H1 (cell line): ENCODE data around the gene PCDHB12. TPM values are rescaled to one million over a fixed set of nuclear protein-coding genes. Genes with fewer than 3 reads are reported as not detected.
A peak's percentile ranks its signal among the peaks of the same experiment; 100 is the strongest.
"Not testable (repeated sequence)": the region's sequence is repeated elsewhere in the genome, so short reads cannot be mapped to it uniquely, and the experiment has no call there.

ENCODE experiments used
- CTCF ChIA-PET: fragments of 300-600 bp; sonication (Branson Sonifier 250); formaldehyde crosslinking; loops from one replicate; lab custom pipeline; 2021; ENCODE audit not compliant: partially characterized antibody; lab: Charles Lee
- POLR2A ChIA-PET: fragments of 300-600 bp; sonication (Branson Sonifier 250); formaldehyde crosslinking; loops from one replicate; lab custom pipeline; 2021; ENCODE audit warnings: inconsistent platforms; ENCODE audit not compliant: partially characterized antibody; lab: Charles Lee
- DNase-seq, 2 experiments: peaks; one replicate each; pipeline versions ENCODE4 v3.0.0 to v3.0.0-alpha.2; 2010 to 2022; ENCODE audit warnings: low spot score in 2 of 2, low read depth in 1 of 2, mixed read lengths in 1 of 2
- FAIRE-seq: peaks from 2 replicates; lab custom pipeline; 2011; peaks lifted over from hg19 to GRCh38; lab: Jason Lieb, UNC
- H2AFZ ChIP-seq: 2 replicates; pipeline ENCODE4 v1.8.1; 2012; ENCODE audit warnings: low read length, inconsistent platforms
- H2AK5ac ChIP-seq: 2 replicates; pipeline ENCODE4 v1.6.1; 2013; ENCODE audit warnings: low read depth, low read length
- H2BK120ac ChIP-seq: replicated peaks from 2 replicates; pipeline ENCODE3; 2013; ENCODE audit warnings: low read depth, low read length, inconsistent platforms
- H2BK12ac ChIP-seq: 2 replicates; pipeline ENCODE4 v1.6.1; 2013; ENCODE audit warnings: low read depth, low read length
- H2BK15ac ChIP-seq: 2 replicates; pipeline ENCODE4 v1.6.1; 2013; ENCODE audit warnings: low read length
- H2BK20ac ChIP-seq: 2 replicates; pipeline ENCODE4 v1.6.1; 2013; ENCODE audit warnings: low read length
- H2BK5ac ChIP-seq: 2 replicates; pipeline ENCODE4 v1.6.1; 2013; ENCODE audit warnings: low read depth, low read length
- H3K14ac ChIP-seq: 2 replicates; pipeline ENCODE4 v1.6.1; 2013; ENCODE audit warnings: inconsistent platforms; ENCODE audit not compliant: insufficient read length
- H3K18ac ChIP-seq: 2 replicates; pipeline ENCODE4 v1.6.1; 2013; ENCODE audit warnings: low read length; ENCODE audit errors: extremely low read depth
- H3K23ac ChIP-seq: 2 replicates; pipeline ENCODE4 v1.6.1; 2013; ENCODE audit warnings: inconsistent platforms; ENCODE audit not compliant: insufficient read length
- H3K23me2 ChIP-seq: 2 replicates; pipeline ENCODE4 v1.6.1; 2013; ENCODE audit warnings: low read depth, low read length
- H3K27ac ChIP-seq: 2 replicates; pipeline ENCODE4 v1.6.1; 2011; ENCODE audit warnings: low read depth, low read length, inconsistent platforms
- H3K27me3 ChIP-seq, 4 experiments: replicated peaks in 1 of 4; 1 replicate in 1 of 4; 2 replicates in 3 of 4; pipeline versions ENCODE4 v1.6.1 to v1.8.1; 2011 to 2013; ENCODE audit warnings: low read length in 3 of 4, mild to moderate bottlenecking in 3 of 4, inconsistent platforms in 2 of 4, mixed read lengths in 2 of 4, moderate library complexity in 1 of 4; ENCODE audit not compliant: control insufficient read depth in 3 of 4, insufficient read depth in 3 of 4; ENCODE audit errors: extremely low read depth in 1 of 4
- H3K36me3 ChIP-seq, 4 experiments: 2 replicates each; pipeline versions ENCODE4 v1.6.1 to v1.8.1; 2011 to 2013; ENCODE audit warnings: mild to moderate bottlenecking in 4 of 4, low read length in 3 of 4, moderate library complexity in 2 of 4, control low read depth in 1 of 4, inconsistent platforms in 1 of 4; ENCODE audit not compliant: insufficient read depth in 4 of 4, control insufficient read depth in 2 of 4
- H3K4ac ChIP-seq: replicated peaks from 2 replicates; pipeline ENCODE3; 2013; ENCODE audit warnings: low read length, low read depth, mixed read lengths, inconsistent platforms; ENCODE audit not compliant: insufficient read length
- H3K4me1 ChIP-seq, 4 experiments: replicated peaks in 1 of 4; 1 replicate in 1 of 4; 2 replicates in 3 of 4; pipeline versions ENCODE4 v1.6.1 to v1.8.1; 2011 to 2013; ENCODE audit warnings: low read length in 3 of 4, inconsistent platforms in 2 of 4, mixed read lengths in 1 of 4; ENCODE audit not compliant: insufficient read depth in 4 of 4, control insufficient read depth in 3 of 4
- H3K4me2 ChIP-seq, 2 experiments: 2 replicates each; pipeline versions ENCODE4 v1.6.1 to v1.8.1; 2011 to 2013; ENCODE audit warnings: low read depth in 2 of 2, low read length in 2 of 2, control low read depth in 1 of 2, inconsistent platforms in 1 of 2, mild to moderate bottlenecking in 1 of 2; ENCODE audit not compliant: insufficient read depth in 1 of 2
- H3K4me3 ChIP-seq, 4 experiments: fragments of 200-600, 300-600 bp in 1 of 4; sonication (generic), shearing (Covaris generic), sonication (Bioruptor Twin) in 1 of 4; 2 replicates each; pipeline versions ENCODE4 v1.5.1 to v1.8.1; 2011 to 2016; ENCODE audit warnings: low read length in 4 of 4, low read depth in 3 of 4, control low read depth in 2 of 4, inconsistent platforms in 2 of 4, mild to moderate bottlenecking in 2 of 4, mixed read lengths in 1 of 4, moderate library complexity in 1 of 4; ENCODE audit not compliant: insufficient read depth in 2 of 4; ENCODE audit errors: extremely low read depth in 1 of 4
- H3K56ac ChIP-seq: replicated peaks from 2 replicates; pipeline ENCODE3; 2013; ENCODE audit warnings: low read depth, mild to moderate bottlenecking, mixed read lengths, low read length, inconsistent platforms; ENCODE audit not compliant: insufficient read length
- H3K79me1 ChIP-seq: 2 replicates; pipeline ENCODE4 v1.6.1; 2013; ENCODE audit warnings: low read depth, low read length, control low read depth
- H3K79me2 ChIP-seq, 2 experiments: 2 replicates each; pipeline versions ENCODE4 v1.6.1 to v1.8.1; 2012 to 2013; ENCODE audit warnings: low read length in 2 of 2, mild to moderate bottlenecking in 2 of 2, inconsistent platforms in 1 of 2; ENCODE audit not compliant: insufficient read depth in 2 of 2, control insufficient read depth in 1 of 2
- H3K9ac ChIP-seq, 4 experiments: replicated peaks in 1 of 4; 1 replicate in 1 of 4; 2 replicates in 3 of 4; pipeline versions ENCODE4 v1.6.1 to v1.8.1; 2011 to 2013; ENCODE audit warnings: low read depth in 3 of 4, low read length in 3 of 4, control low read depth in 2 of 4, mild to moderate bottlenecking in 2 of 4, moderate library complexity in 2 of 4, inconsistent platforms in 1 of 4; ENCODE audit errors: extremely low read depth in 1 of 4
- H3K9me3 ChIP-seq, 2 experiments: 2 replicates each; pipeline versions ENCODE4 v1.6.1 to v1.8.1; 2012 to 2013; ENCODE audit warnings: mild to moderate bottlenecking in 2 of 2, moderate library complexity in 2 of 2, control low read depth in 1 of 2, inconsistent platforms in 1 of 2, low read depth in 1 of 2, low read length in 1 of 2, mixed read lengths in 1 of 2; ENCODE audit not compliant: insufficient read depth in 2 of 2
- H4K20me1 ChIP-seq, 2 experiments: replicated peaks in 1 of 2; 2 replicates each; pipeline versions ENCODE3 to v1.8.1; 2011 to 2013; ENCODE audit warnings: inconsistent platforms in 2 of 2, low read length in 2 of 2, mild to moderate bottlenecking in 1 of 2; ENCODE audit not compliant: insufficient read depth in 2 of 2, control insufficient read depth in 1 of 2
- H4K5ac ChIP-seq: 2 replicates; pipeline ENCODE4 v1.6.1; 2013; ENCODE audit warnings: low read length, low read depth, mixed read lengths, inconsistent platforms; ENCODE audit not compliant: insufficient read length
- H4K8ac ChIP-seq: 2 replicates; pipeline ENCODE4 v1.8.0; 2013; ENCODE audit warnings: mild to moderate bottlenecking, moderate library complexity, low read length, inconsistent platforms; ENCODE audit not compliant: insufficient read depth; ENCODE audit errors: extremely low read depth
- H4K91ac ChIP-seq: replicated peaks from 2 replicates; pipeline ENCODE3; 2013; ENCODE audit warnings: low read length, mixed read lengths, inconsistent platforms; ENCODE audit not compliant: insufficient read length
- RAD21 ChIP-seq, 2 experiments: IDR thresholded peaks in 1 of 2; conservative IDR thresholded peaks in 1 of 2; 2 replicates each; pipeline ENCODE4 v1.6.1; 2011; ENCODE audit warnings: low read depth in 2 of 2, low read length in 2 of 2, improper control_type of control experiment in 1 of 2, inconsistent platforms in 1 of 2, mild to moderate bottlenecking in 1 of 2, moderate library complexity in 1 of 2
- WGBS, 2 experiments: shearing (Covaris generic) in 1 of 2; methylation state at CpG; one replicate each; pipeline versions ENCODE4 v1.1.6 to v1.1.7; 2013 to 2015; ENCODE audit warnings: low lambda C conversion rate in 2 of 2, mixed read lengths in 2 of 2, inconsistent platforms in 1 of 2, low coverage in 1 of 2, missing lambda C conversion rate in 1 of 2; ENCODE audit not compliant: insufficient replicate concordance in 2 of 2, insufficient coverage in 1 of 2, insufficient read length in 1 of 2; ENCODE audit errors: extremely low coverage in 1 of 2, missing lambda C conversion rate in 1 of 2; 5-methylcytosine and 5-hydroxymethylcytosine counted together
- polyA plus RNA-seq, 7 experiments: library from polyadenylated mRNA; depleted of rRNA in 3 of 7; stranded (reverse) in 5 of 7; unstranded in 2 of 7; fragments of >200 nt in 5 of 7; fragments of 200-250 nt in 2 of 7; gene quantifications; 1 replicate in 5 of 7; 2 replicates in 1 of 7; 4 replicates in 1 of 7; pipeline versions ENCODE4 v1.2.1 to v1.2.3, GENCODE V29; 2011 to 2013; ENCODE audit warnings: missing spikeins in 2 of 7, mixed read lengths in 2 of 7
- total RNA-seq: library from RNA; stranded (reverse); fragmentation: NEBNext Ultra II Directional; extraction: Animal tissue kit (Norgen Biotek cat#: 25700); gene quantifications from 2 replicates; pipeline ENCODE4 v1.2.1, GENCODE V29; 2021

Gene PCDHB12
- total and polyA plus RNA-seq, 2 of the 8 experiments (the other 6 are each of a cell fraction or from before 2014, with no cell fraction given): 1.1 to 2.0 TPM

GRCh38 chr5:141186897-141187512 lies 21.5 kb upstream of the PCDHB12 start, which contains the start of gene PCDHB9 (continued):
- TF ChIP-seq RAD21 (IDR thresholded peaks at IDR 0.05 in 1 of 2, conservative IDR thresholded peaks at IDR 0.05 in 1 of 2; ENCODE audit: low read depth in 2 of 2, low read length in 2 of 2): peak; percentile 52 to 61

GRCh38 chr5:141188682-141189081 lies 19.8 kb upstream of the PCDHB12 start:
- DNase-seq, H3K9ac ChIP-seq, H3K14ac ChIP-seq, H3K56ac ChIP-seq, H3K79me2 ChIP-seq, H3K9me3 ChIP-seq, H3K4ac ChIP-seq, H3K23ac ChIP-seq, H3K4me1 ChIP-seq, H4K20me1 ChIP-seq, POLR2A ChIA-PET, H3K18ac ChIP-seq, H2BK15ac ChIP-seq, H3K79me1 ChIP-seq, H3K36me3 ChIP-seq, H2AK5ac ChIP-seq, H2BK120ac ChIP-seq, H4K5ac ChIP-seq, H3K27me3 ChIP-seq, H3K23me2 ChIP-seq, H3K4me2 ChIP-seq, H3K4me3 ChIP-seq, FAIRE-seq, H4K91ac ChIP-seq, H2BK5ac ChIP-seq, H4K8ac ChIP-seq, H2BK20ac ChIP-seq, H2AFZ ChIP-seq, H3K27ac ChIP-seq, H2BK12ac ChIP-seq: not testable (repeated sequence)
- 90% methylated on average over 12 of the region's 37 CpGs; no CpG with 5 or more reads in 1 of the 2 experiments for WGBS, 2 experiments
- CTCF ChIA-PET: interaction anchor here (1.6 to 3.8 kb wide), 6 partner anchors 9 to 63 kb away, joined by 4 to 39 read pairs (median 6); partner anchors contain the start of genes PCDHB11 and PCDHB8
